Measurements from ENCODE around the gene GRID1. TPM values are rescaled to one million over a fixed set of nuclear protein-coding genes. Genes with fewer than 3 reads are reported as not detected.

Gene GRID1
- total RNA-seq, 1 experiment from 2014 or later: 5.6 TPM

GRCh38 chr10:86060386-86061277 lies 306.0 kb downstream of the GRID1 start:
- no peak for TF ChIP-seq POLR2A (IDR thresholded peaks at IDR 0.05; ENCODE audit: borderline replicate concordance, extremely low read depth, insufficient read depth, insufficient read length)
- TF ChIP-seq SIN3A (IDR thresholded peaks at IDR 0.05; ENCODE audit: low read depth): no peak
- TF ChIP-seq ELF1 (IDR thresholded peaks at IDR 0.05; ENCODE audit: borderline replicate concordance, low read depth): no peak
- TF ChIP-seq TCF7L2 (IDR thresholded peaks at IDR 0.05; ENCODE audit: borderline replicate concordance, extremely low read depth, insufficient read depth, insufficient read length): no peak
- no peak for TF ChIP-seq CEBPB (IDR thresholded peaks at IDR 0.05; ENCODE audit: low read depth)
- no peak for TF ChIP-seq EZH2 (IDR thresholded peaks at IDR 0.05)
- TF ChIP-seq RAD21 (IDR thresholded peaks at IDR 0.05; ENCODE audit: low read depth): no peak
- TF ChIP-seq JUND (IDR thresholded peaks at IDR 0.05): no peak
- no peak for TF ChIP-seq ZFX (IDR thresholded peaks at IDR 0.05)
- TF ChIP-seq REST (IDR thresholded peaks at IDR 0.05; ENCODE audit: low read depth): no peak
- TF ChIP-seq EGR1 (IDR thresholded peaks at IDR 0.05; ENCODE audit: low read depth): no peak
- TF ChIP-seq ZNF274 (IDR thresholded peaks at IDR 0.05; ENCODE audit: low read depth, low read length): no peak
- TF ChIP-seq POLR2AphosphoS5 (IDR thresholded peaks at IDR 0.05; ENCODE audit: low read depth, low read length): no peak
- no peak for TF ChIP-seq CBX3 (IDR thresholded peaks at IDR 0.05; ENCODE audit: low read depth)
- no peak for TF ChIP-seq SRF (IDR thresholded peaks at IDR 0.05; ENCODE audit: low read depth)
- no peak for TF ChIP-seq SP1 (IDR thresholded peaks at IDR 0.05; ENCODE audit: low read depth)
- no peak for TF ChIP-seq YY1 (IDR thresholded peaks at IDR 0.05; ENCODE audit: extremely low read depth, insufficient replicate concordance, low read depth, low read length)
- TF ChIP-seq ZBTB33 (IDR thresholded peaks at IDR 0.05; ENCODE audit: extremely low read depth, insufficient replicate concordance, low read length): no peak
- TF ChIP-seq ATF3 (IDR thresholded peaks at IDR 0.05): no peak
- H3K9ac ChIP-seq (ENCODE audit: low read length): no peak overlapping the region
- H3K4me3 ChIP-seq (replicated peaks in 1 of 2; ENCODE audit: low read depth in 1 of 2, low read length in 2 of 2): no peak overlapping the region
- H3K4me2 ChIP-seq (ENCODE audit: low read length): no peak overlapping the region
- H3K79me2 ChIP-seq (ENCODE audit: insufficient read depth, low read length): no peaks in the 10 kb centered on the region
- H3K36me3 ChIP-seq (ENCODE audit: control insufficient read depth in 1 of 2, insufficient read depth in 2 of 2, low read length in 2 of 2): no peaks in the 10 kb centered on the region
- intact Hi-C loops (cut with micrococcal nuclease): no loop called here
- H3K27me3 ChIP-seq (ENCODE audit: insufficient read depth, low read length): peaks cover 5% of the 10 kb centered on the region; the same call in 1 of the 2 replicates
- no peaks in the 10 kb centered on the region for H3K4me1 ChIP-seq (ENCODE audit: control insufficient read depth in 1 of 2, insufficient read depth in 2 of 2, low read length in 2 of 2)
- CTCF ChIA-PET: no interaction called here
- no TSS peak for BruUV-seq (replicated peaks)
- H3K9me3 ChIP-seq (ENCODE audit: control insufficient read depth in 1 of 2, insufficient read depth in 1 of 2, low read depth in 1 of 2, low read length in 2 of 2): no peaks in the 10 kb centered on the region
- POLR2A ChIA-PET: no interaction called here
- ATAC-seq: no peak
- H3K9me2 ChIP-seq (ENCODE audit: insufficient read depth): no peaks in the 10 kb centered on the region
- H4K20me1 ChIP-seq (ENCODE audit: insufficient read depth): no peaks in the 10 kb centered on the region
- H3K27ac ChIP-seq (ENCODE audit: low read depth, low read length): no peak overlapping the region
- H2AFZ ChIP-seq (ENCODE audit: low read depth, low read length, poor library complexity, severe bottlenecking): no peak overlapping the region
- RAD21 ChIA-PET (ENCODE audit: low non-redundant PET in 1 of 2, low total read pairs in 2 of 2, uncharacterized antibody in 2 of 2, unreplicated experiment in 2 of 2): no interaction called here
- DNase-seq (ENCODE audit: low read depth, low spot score): no peak

All from HCT116 (cell line).